ENCODE data around the gene USP12. TPM values are rescaled to one million over a fixed set of nuclear protein-coding genes. Genes with fewer than 3 reads are reported as not detected.

USP12 gene
- total and polyA plus RNA-seq, 4 donors = 5.7 to 43.7 (median 11.9) TPM

- Histone ChIP-seq H3K4me3 (ENCODE audit: low read depth in 1 of 3, low read length in 3 of 3) (no peak overlapping the region), H3K36me3 (ENCODE audit: control insufficient read depth in 4 of 4, insufficient read depth in 3 of 4, low read depth in 1 of 4, low read length in 3 of 4) (no peaks in the 10 kb centered on the region), H3K9me3 (ENCODE audit: control insufficient read depth in 4 of 4, low read length in 3 of 4) (no peaks in the 10 kb centered on the region), H3K9ac (ENCODE audit: low read depth in 1 of 2, low read length in 2 of 2) (no peak overlapping the region), H3K4me1 (ENCODE audit: control insufficient read depth in 4 of 4, insufficient read depth in 4 of 4, low read length in 3 of 4) (peaks cover 3 to 33% (median 11%) of the 10 kb centered on the region in 4 donors), H3K27ac (ENCODE audit: low read depth in 1 of 2, low read length in 2 of 2) (no peak overlapping the region), H3K27me3 (ENCODE audit: control insufficient read depth in 4 of 4, insufficient read depth in 4 of 4, low read length in 3 of 4) (no peaks in the 10 kb centered on the region)
- TF ChIP-seq RAD21 (IDR thresholded peaks at IDR 0.05) (no peak), CTCF (IDR thresholded peaks at IDR 0.05; ENCODE audit: low read depth, low read length, missing input control) (no peak), FOXA1 (IDR thresholded peaks at IDR 0.05) (no peak), TAF1 (conservative IDR thresholded peaks at IDR 0.05) (no peak), JUND (IDR thresholded peaks at IDR 0.05) (no peak), REST (IDR thresholded peaks at IDR 0.05) (no peak), ATF3 (IDR thresholded peaks at IDR 0.05) (no peak)
- 97% methylated on average over 6 of the region's 6 CpGs for WGBS
- DNase-seq (ENCODE audit: low spot score) = no peak
Observed at GRCh38 chr13:27148900-27149299, 22.7 kb downstream of the USP12 start.

- H3K27me3 ChIP-seq (ENCODE audit: control insufficient read depth in 4 of 4, insufficient read depth in 4 of 4, low read length in 3 of 4) = no peaks in the 10 kb centered on the region
- WGBS = 91% methylated on average over 8 of the region's 8 CpGs
- peaks cover 3 to 33% (median 11%) of the 10 kb centered on the region in 4 donors for H3K4me1 ChIP-seq (ENCODE audit: control insufficient read depth in 4 of 4, insufficient read depth in 4 of 4, low read length in 3 of 4)
- H3K4me3 ChIP-seq (ENCODE audit: low read depth in 1 of 3, low read length in 3 of 3) = no peak overlapping the region
- H3K9ac ChIP-seq (ENCODE audit: low read depth in 1 of 2, low read length in 2 of 2) = no peak overlapping the region
- no peaks in the 10 kb centered on the region for H3K36me3 ChIP-seq (ENCODE audit: control insufficient read depth in 4 of 4, insufficient read depth in 3 of 4, low read depth in 1 of 4, low read length in 3 of 4)
- no peak overlapping the region for H3K27ac ChIP-seq (ENCODE audit: low read depth in 1 of 2, low read length in 2 of 2)
- no peak for DNase-seq (ENCODE audit: low spot score)
- H3K9me3 ChIP-seq (ENCODE audit: control insufficient read depth in 4 of 4, low read length in 3 of 4) = peaks cover 0 to 2% (median 0%) of the 10 kb centered on the region in 4 donors
- no peak for TF ChIP-seq CTCF (IDR thresholded peaks at IDR 0.05; ENCODE audit: low read depth, low read length, missing input control)
- no peak for TF ChIP-seq REST (IDR thresholded peaks at IDR 0.05)
- no peak for TF ChIP-seq RAD21 (IDR thresholded peaks at IDR 0.05)
- TF ChIP-seq MAX (IDR thresholded peaks at IDR 0.05) = no peak
- no peak for TF ChIP-seq ZBTB33 (IDR thresholded peaks at IDR 0.05)
- no peak for TF ChIP-seq SP1 (IDR thresholded peaks at IDR 0.05)
- TF ChIP-seq YY1 (IDR thresholded peaks at IDR 0.05) = no peak
- no peak for TF ChIP-seq GABPA (IDR thresholded peaks at IDR 0.05 in 1 of 2, conservative IDR thresholded peaks at IDR 0.05 in 1 of 2)
- TF ChIP-seq RXRA (IDR thresholded peaks at IDR 0.05) = no peak
- TF ChIP-seq HNF4A (conservative IDR thresholded peaks at IDR 0.05) = no peak
- TF ChIP-seq NR2F2 (IDR thresholded peaks at IDR 0.05) = no peak
- TF ChIP-seq HNF4G (IDR thresholded peaks at IDR 0.05) = no peak
- no peak for TF ChIP-seq TAF1 (conservative IDR thresholded peaks at IDR 0.05)
- TF ChIP-seq FOXA2 (IDR thresholded peaks at IDR 0.05) = no peak
- no peak for TF ChIP-seq JUND (IDR thresholded peaks at IDR 0.05)
- no peak for TF ChIP-seq ATF3 (IDR thresholded peaks at IDR 0.05)
Observed at GRCh38 chr13:27147530-27148170, 24.0 kb downstream of the USP12 start.

Data from liver (tissue), 9 donors.